HepG2 (cell line): ENCODE measurements around the gene IP6K3. TPM values are rescaled to one million over a fixed set of nuclear protein-coding genes. Genes with fewer than 3 reads are reported as not detected.

ENCODE experiments used
- ATAC-seq: fragments of 200-7000 bp; cut with Tn5 transposase; 3 replicates; pipeline ENCODE4 v1.9.1; 2020; ENCODE audit warnings: mild to moderate bottlenecking, moderate library complexity
- BruUV-seq: library from RNA; stranded (reverse); fragments of 400-500 nt; replicated peaks from 2 replicates; lab custom pipeline; 2021; lab: Mats Ljungman, UMichigan
- CTCF ChIA-PET: fragments of 300-600 bp; formaldehyde crosslinking; extraction: SDS; loops from one replicate; lab custom pipeline; 2021; ENCODE audit warnings: low total read pairs, inconsistent platforms, low intra/inter-chr PET ratio; lab: Yijun Ruan, JAX
- POLR2A ChIA-PET: fragments of 350-600 bp; sonication (Branson Sonifier 250); formaldehyde crosslinking; loops from one replicate; lab custom pipeline; 2020; ENCODE audit warnings: antibody characterized with exemption, inconsistent platforms; lab: Yijun Ruan, JAX
- DNase-seq: peaks from one replicate; pipeline ENCODE4 v3.0.0-alpha.2; 2015; ENCODE audit warnings: low spot score
- FAIRE-seq: peaks from 3 replicates; lab custom pipeline; 2011; peaks lifted over from hg19 to GRCh38; lab: Jason Lieb, UNC
- H2AFZ ChIP-seq: one replicate; pipeline ENCODE4 v1.6.1; 2011; ENCODE audit warnings: low read length, inconsistent platforms
- H3K27ac ChIP-seq: fragments of 300-600 bp; 3 replicates; pipeline ENCODE4 v1.8.0; 2011; ENCODE audit warnings: mixed run types, mild to moderate bottlenecking, mixed read lengths, low read length, inconsistent platforms; ENCODE audit not compliant: insufficient read depth; ENCODE audit errors: extremely low read length
- H3K27me3 ChIP-seq, 2 experiments: fragments of 200-600 bp in 1 of 2; 2 replicates in 1 of 2; 3 replicates in 1 of 2; pipeline versions ENCODE4 v1.6.0 to v1.8.0; 2011; ENCODE audit warnings: low read length in 2 of 2, mild to moderate bottlenecking in 2 of 2, moderate library complexity in 2 of 2, inconsistent platforms in 1 of 2; ENCODE audit not compliant: insufficient read depth in 2 of 2, control insufficient read depth in 1 of 2
- H3K36me3 ChIP-seq, 2 experiments: fragments of 200-600 bp in 1 of 2; replicated peaks in 1 of 2; 2 replicates in 1 of 2; 3 replicates in 1 of 2; pipeline versions ENCODE4 v1.5.1 to v1.8.0; 2011; ENCODE audit warnings: low read length in 2 of 2, inconsistent platforms in 1 of 2; ENCODE audit not compliant: insufficient read depth in 2 of 2, control insufficient read depth in 1 of 2
- H3K4me1 ChIP-seq: 2 replicates; pipeline ENCODE4 v1.5.1; 2012; ENCODE audit warnings: low read length, inconsistent platforms; ENCODE audit not compliant: insufficient read depth
- H3K4me2 ChIP-seq: 2 replicates; pipeline ENCODE4 v1.6.0; 2011; ENCODE audit warnings: low read depth, low read length, inconsistent platforms
- H3K4me3 ChIP-seq, 3 experiments: fragments of 200-600 bp in 1 of 3; sonication (generic), shearing (Covaris generic) in 1 of 3; replicated peaks in 1 of 3; 2 replicates each; pipeline ENCODE4 v1.5.1; 2011 to 2016; ENCODE audit warnings: low read length in 3 of 3, inconsistent platforms in 2 of 3, low read depth in 2 of 3, mild to moderate bottlenecking in 2 of 3, control low read depth in 1 of 3, mixed read lengths in 1 of 3; ENCODE audit not compliant: insufficient read depth in 1 of 3
- H3K79me2 ChIP-seq: one replicate; pipeline ENCODE4 v1.6.1; 2011; ENCODE audit warnings: low read length, inconsistent platforms; ENCODE audit not compliant: insufficient read depth
- H3K9ac ChIP-seq: 2 replicates; pipeline ENCODE4 v1.6.0; 2011; ENCODE audit warnings: mild to moderate bottlenecking, low read depth, low read length, inconsistent platforms; ENCODE audit not compliant: insufficient read depth
- H3K9me3 ChIP-seq: 2 replicates; pipeline ENCODE4 v1.5.1; 2012; ENCODE audit warnings: mild to moderate bottlenecking, low read length
- H4K20me1 ChIP-seq: 2 replicates; pipeline ENCODE4 v1.6.0; 2011; ENCODE audit warnings: inconsistent platforms, mild to moderate bottlenecking, low read length, moderate library complexity; ENCODE audit not compliant: insufficient read depth
- DNMT1 ChIP-seq: sonication (generic); formaldehyde crosslinking; IDR thresholded peaks from 2 replicates; pipeline ENCODE4 v1.5.1; 2020; ENCODE audit warnings: mild to moderate bottlenecking, missing genetic modification reagents
- HBP1 ChIP-seq: IDR thresholded peaks from 2 replicates; pipeline ENCODE4 v1.6.1; 2016; ENCODE audit warnings: low read depth, control low read depth
- ZNF362 ChIP-seq: sonication (generic); formaldehyde crosslinking; IDR thresholded peaks from 2 replicates; pipeline ENCODE4 v1.4.0; 2020; ENCODE audit warnings: missing genetic modification reagents, mild to moderate bottlenecking, borderline replicate concordance
- ZNF816 ChIP-seq: sonication (generic); formaldehyde crosslinking; IDR thresholded peaks from 2 replicates; pipeline ENCODE4 v1.8.0; 2022; ENCODE audit warnings: missing genetic modification reagents, mild to moderate bottlenecking, borderline replicate concordance
- WGBS: methylation state at CpG from one replicate; pipeline ENCODE4 v1.1.6; 2017; ENCODE audit warnings: low lambda C conversion rate; 5-methylcytosine and 5-hydroxymethylcytosine counted together
- in situ Hi-C: cut with HindIII; loops from 2 replicates; pipeline ENCODE4 v1.10.0; 2017; ENCODE audit warnings: low pct_unique_long_range_greater_than_20kb; ENCODE audit not compliant: extremely low pct_ligation_motif_present
- intact Hi-C: fragments of 100-400 bp; cut with micrococcal nuclease; formaldehyde crosslinking; loops from one replicate; pipeline ENCODE4 v1.10.0; 2022; ENCODE audit not compliant: unreplicated experiment
- polyA plus RNA-seq, 8 experiments: library from polyadenylated mRNA; depleted of rRNA in 3 of 8; stranded (reverse) in 7 of 8; unstranded in 1 of 8; fragments of >200 nt; fragmentation: Illumina TruSeq in 4 of 8; extraction: Trizol in 4 of 8; gene quantifications; 2 replicates each; pipeline versions ENCODE4 v1.2.1 to v1.2.3, GENCODE V29; 2011 to 2016; ENCODE audit warnings: low read depth in 4 of 8, missing spikeins in 1 of 8, mixed read lengths in 1 of 8; ENCODE audit not compliant: insufficient read depth in 1 of 8
- total RNA-seq, 5 experiments: library from RNA; depleted of rRNA; stranded (reverse); fragments of >200 nt; fragmentation: Illumina TruSeq; extraction: Trizol; gene quantifications; 2 replicates each; pipeline ENCODE4 v1.2.3, GENCODE V29; 2016; ENCODE audit warnings: low read depth in 1 of 5

IP6K3 gene
- total and polyA plus RNA-seq, 2 of the 13 experiments (the other 11 are each of a cell fraction or from before 2014, with no cell fraction given), result 0.11 to 0.18 TPM

GRCh38 chr6:33755070-33755869, 8.6 kb upstream of the IP6K3 start:
- CTCF ChIA-PET, result interaction anchor here (0.7 kb wide), 1 partner anchor 11 kb away, joined by 3 read pairs; no protein-coding TSS in a partner anchor
- intact Hi-C loops, result no loop called here
- TF ChIP-seq DNMT1 (CRISPR knock-in tag) (no peak), ZNF362 (CRISPR knock-in tag) (no peak), HBP1 (CRISPR knock-in tag) (no peak), ZNF816 (CRISPR knock-in tag) (no peak)

More at GRCh38 chr6:33755070-33755869, 8.6 kb upstream of the IP6K3 start:
- no peak for FAIRE-seq
- Histone ChIP-seq H2AFZ (no peak overlapping the region), H3K4me3 (no peak overlapping the region), H3K4me2 (no peak overlapping the region), H3K27ac (no peak overlapping the region), H3K79me2 (no peaks in the 10 kb centered on the region), H3K27me3 (peaks cover 0 to 6% of the 10 kb centered on the region in 2 experiments; a peak in 3 of 5 replicates), H3K9me3 (no peaks in the 10 kb centered on the region), H4K20me1 (no peaks in the 10 kb centered on the region), H3K9ac (no peak overlapping the region), H3K36me3 (no peaks in the 10 kb centered on the region), H3K4me1 (peaks cover 36% of the 10 kb centered on the region)
- no TSS peak for BruUV-seq
- POLR2A ChIA-PET, result no interaction called here
- DNase-seq, result no peak
- WGBS, result 53% methylated on average over 13 of the region's 13 CpGs
- in situ Hi-C loops, result no loop called here
- no peak for ATAC-seq
